ENCODE results near the gene PAN2. TPM values are rescaled to one million over a fixed set of nuclear protein-coding genes. Genes with fewer than 3 reads are reported as not detected.
"Not testable (repeated sequence)": the region's sequence is repeated elsewhere in the genome, so short reads cannot be mapped to it uniquely, and the experiment has no call there.

PAN2 gene
- total and polyA plus RNA-seq, 2 donors (not counting 3 experiments of a cell fraction or from before 2014, with no cell fraction given) = 21.5 to 21.9 TPM

DNA sequence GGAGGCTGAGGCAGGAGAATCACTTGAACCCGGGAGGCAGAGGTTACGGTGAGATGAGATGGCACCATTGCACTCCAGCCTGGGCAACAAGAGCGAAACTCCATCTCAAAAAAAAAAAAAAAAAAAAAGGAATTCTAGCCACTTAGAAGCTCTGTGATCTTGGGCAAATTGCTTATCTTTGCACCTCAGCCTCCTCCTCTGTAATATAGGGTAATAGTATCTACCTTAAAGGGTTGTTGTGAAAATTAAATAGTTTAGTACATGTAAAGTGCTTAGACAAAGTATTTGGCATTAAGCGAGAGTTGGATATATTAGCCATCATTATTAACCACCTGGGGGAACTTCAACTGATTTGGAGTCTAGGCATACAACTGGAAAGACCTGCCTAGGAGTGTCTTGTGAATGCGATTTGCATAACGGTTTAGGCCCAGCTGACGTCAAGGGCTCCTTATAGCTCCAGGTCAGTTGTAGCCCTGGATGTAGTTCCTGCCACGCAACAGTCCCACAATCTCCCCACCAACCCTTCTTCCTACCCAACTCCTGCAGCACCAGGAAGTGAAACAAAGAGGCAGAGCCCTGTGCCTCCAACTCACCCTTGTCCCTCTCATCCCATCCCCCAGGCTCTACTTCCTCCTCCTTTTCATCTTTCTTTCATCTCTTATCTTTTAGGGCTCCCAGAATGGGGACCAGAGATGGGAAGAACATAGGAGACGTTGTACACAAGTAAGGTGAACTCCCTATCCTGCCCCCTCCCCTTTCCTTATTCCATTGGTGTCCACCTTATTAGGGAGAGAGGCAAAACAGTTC lies 2.8 kb upstream of the PAN2 start:
- ChIA-PET POLR2A (interaction anchor here (0.7 kb wide), 1 partner anchor 74 kb away, joined by 7 read pairs; no protein-coding TSS in a partner anchor), CTCF (no interaction called here)
- H4K20me1 ChIP-seq (replicated peaks; ENCODE audit: control insufficient read depth, extremely low read depth, insufficient read depth, low read length) = no peaks in the 10 kb centered on the region
- H3K4me3 ChIP-seq (replicated peaks in 1 of 3; ENCODE audit: insufficient read depth in 1 of 3, low read depth in 1 of 3, low read length in 3 of 3) = no peak overlapping the region
- H3K79me2 ChIP-seq (ENCODE audit: control insufficient read depth, insufficient read depth, low read length) = no peaks in the 10 kb centered on the region
- BruUV-seq (replicated peaks) = no TSS peak
- H3K27ac ChIP-seq (ENCODE audit: insufficient read depth, low read depth, low read length) = no peak overlapping the region
- H3K27me3 ChIP-seq (ENCODE audit: control insufficient read depth in 2 of 2, insufficient read depth in 2 of 2, low read length in 2 of 2) = no peaks in the 10 kb centered on the region
- peaks cover 0 to 2% of the 10 kb centered on the region in 2 experiments for H3K36me3 ChIP-seq (ENCODE audit: control insufficient read depth in 2 of 2, extremely low read depth in 1 of 2, insufficient read depth in 2 of 2, low read length in 2 of 2)
- no peaks in the 10 kb centered on the region for H3K9me1 ChIP-seq (replicated peaks; ENCODE audit: control insufficient read depth, extremely low read depth, insufficient read depth, low read length)
- peaks cover 16% of the 10 kb centered on the region for H3K4me1 ChIP-seq (ENCODE audit: control insufficient read depth, extremely low read depth, insufficient read depth, low read length)
- no peak overlapping the region for H3K9ac ChIP-seq (replicated peaks; ENCODE audit: extremely low read depth, insufficient read depth, low read length)
- FAIRE-seq (no peak), DNase-seq (ENCODE audit: low read depth, low spot score) (no peak)
- no peaks in the 10 kb centered on the region for H3K9me3 ChIP-seq (replicated peaks; ENCODE audit: control insufficient read depth, insufficient read depth, low read length)
- no peak overlapping the region for H3K4me2 ChIP-seq (ENCODE audit: insufficient read depth, low read length)
- intact Hi-C loops (cut with micrococcal nuclease) = no loop called here
- dilution Hi-C loops (cut with MboI; ENCODE audit: extremely low pct_ligation_motif_present, low sequenced_read_pairs) = no loop called here
- H2AFZ ChIP-seq (ENCODE audit: low read depth, low read length) = no peak overlapping the region
- TF ChIP-seq POLR2A (IDR thresholded peaks at IDR 0.05; ENCODE audit: low read depth, low read length) (no peak), FOS (IDR thresholded peaks at IDR 0.05; ENCODE audit: borderline replicate concordance, insufficient read depth, low read length) (no peak), MYC (IDR thresholded peaks at IDR 0.05; ENCODE audit: low read depth, low read length) (no peak), EZH2 (IDR thresholded peaks at IDR 0.05; ENCODE audit: borderline replicate concordance, low read depth, low read length, severe bottlenecking) (no peak), GATA2 (IDR thresholded peaks at IDR 0.05; ENCODE audit: insufficient read depth, insufficient read length, low read depth, low read length) (no peak), POLR2AphosphoS5 (IDR thresholded peaks at IDR 0.05; ENCODE audit: insufficient read depth, low read depth, low read length) (no peak), JUN (IDR thresholded peaks at IDR 0.05; ENCODE audit: borderline replicate concordance, insufficient read depth, insufficient read length, low read depth) (no peak)
- TF ChIP-seq, protein P1, sequence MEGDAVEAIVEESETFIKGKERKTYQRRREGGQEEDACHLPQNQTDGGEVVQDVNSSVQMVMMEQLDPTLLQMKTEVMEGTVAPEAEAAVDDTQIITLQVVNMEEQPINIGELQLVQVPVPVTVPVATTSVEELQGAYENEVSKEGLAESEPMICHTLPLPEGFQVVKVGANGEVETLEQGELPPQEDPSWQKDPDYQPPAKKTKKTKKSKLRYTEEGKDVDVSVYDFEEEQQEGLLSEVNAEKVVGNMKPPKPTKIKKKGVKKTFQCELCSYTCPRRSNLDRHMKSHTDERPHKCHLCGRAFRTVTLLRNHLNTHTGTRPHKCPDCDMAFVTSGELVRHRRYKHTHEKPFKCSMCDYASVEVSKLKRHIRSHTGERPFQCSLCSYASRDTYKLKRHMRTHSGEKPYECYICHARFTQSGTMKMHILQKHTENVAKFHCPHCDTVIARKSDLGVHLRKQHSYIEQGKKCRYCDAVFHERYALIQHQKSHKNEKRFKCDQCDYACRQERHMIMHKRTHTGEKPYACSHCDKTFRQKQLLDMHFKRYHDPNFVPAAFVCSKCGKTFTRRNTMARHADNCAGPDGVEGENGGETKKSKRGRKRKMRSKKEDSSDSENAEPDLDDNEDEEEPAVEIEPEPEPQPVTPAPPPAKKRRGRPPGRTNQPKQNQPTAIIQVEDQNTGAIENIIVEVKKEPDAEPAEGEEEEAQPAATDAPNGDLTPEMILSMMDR (IDR thresholded peaks at IDR 0.05; ENCODE audit: extremely low read depth in 1 of 2, insufficient read depth in 1 of 2, low read depth in 1 of 2, low read length in 2 of 2) = no peak
- TF ChIP-seq, protein P2, sequence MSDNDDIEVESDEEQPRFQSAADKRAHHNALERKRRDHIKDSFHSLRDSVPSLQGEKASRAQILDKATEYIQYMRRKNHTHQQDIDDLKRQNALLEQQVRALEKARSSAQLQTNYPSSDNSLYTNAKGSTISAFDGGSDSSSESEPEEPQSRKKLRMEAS (IDR thresholded peaks at IDR 0.05; ENCODE audit: insufficient read depth, insufficient read length) = no peak

DNA sequence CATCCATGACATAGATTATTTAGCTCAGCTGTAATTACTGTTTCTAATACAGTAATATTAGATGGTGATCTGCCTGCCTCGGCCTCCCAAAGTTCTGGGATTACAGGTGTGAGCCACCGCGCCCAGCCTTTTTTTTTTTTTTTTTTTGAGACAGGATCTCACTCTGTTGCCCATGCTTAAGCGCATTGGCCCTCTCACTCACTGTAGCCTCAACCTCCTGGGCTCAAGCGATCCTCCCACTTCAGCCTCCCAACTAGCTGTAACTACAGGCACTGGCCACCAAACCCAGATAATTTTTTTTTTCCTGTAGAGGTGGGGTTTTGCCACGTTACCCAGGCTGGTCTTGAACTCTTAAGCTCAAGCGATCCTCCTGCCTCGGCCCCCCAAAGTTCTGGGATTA lies 1.7 kb upstream of the PAN2 start:
- BruUV-seq (replicated peaks); FAIRE-seq; H3K9me1 ChIP-seq (replicated peaks; ENCODE audit: control insufficient read depth, extremely low read depth, insufficient read depth, low read length); H3K27me3 ChIP-seq (ENCODE audit: control insufficient read depth in 2 of 2, insufficient read depth in 2 of 2, low read length in 2 of 2); H2AFZ ChIP-seq (ENCODE audit: low read depth, low read length); DNase-seq (ENCODE audit: low read depth, low spot score); H3K9me3 ChIP-seq (replicated peaks; ENCODE audit: control insufficient read depth, insufficient read depth, low read length); H3K36me3 ChIP-seq (ENCODE audit: control insufficient read depth in 2 of 2, extremely low read depth in 1 of 2, insufficient read depth in 2 of 2, low read length in 2 of 2); H3K79me2 ChIP-seq (ENCODE audit: control insufficient read depth, insufficient read depth, low read length); H3K4me3 ChIP-seq (replicated peaks in 1 of 3; ENCODE audit: insufficient read depth in 1 of 3, low read depth in 1 of 3, low read length in 3 of 3); dilution Hi-C loops (cut with MboI; ENCODE audit: extremely low pct_ligation_motif_present, low sequenced_read_pairs); H3K9ac ChIP-seq (replicated peaks; ENCODE audit: extremely low read depth, insufficient read depth, low read length); H4K20me1 ChIP-seq (replicated peaks; ENCODE audit: control insufficient read depth, extremely low read depth, insufficient read depth, low read length); intact Hi-C loops (cut with micrococcal nuclease); H3K4me2 ChIP-seq (ENCODE audit: insufficient read depth, low read length); H3K27ac ChIP-seq (ENCODE audit: insufficient read depth, low read depth, low read length): not testable (repeated sequence)
- peaks cover 16% of the 10 kb centered on the region for H3K4me1 ChIP-seq (ENCODE audit: control insufficient read depth, extremely low read depth, insufficient read depth, low read length)
- ChIA-PET CTCF (interaction anchor here (0.9 to 2.7 kb wide), 2 partner anchors 20 to 129 kb away, joined by 4 to 13 read pairs; partner anchors contain the start of gene CNPY2), POLR2A (interaction anchor here (0.7 kb wide), 1 partner anchor 206 kb away, joined by 3 read pairs; no protein-coding TSS in a partner anchor)
